GM12892 (cell line): ENCODE measurements around the gene B9D1.

Experiments used
- DNase-seq: peaks from one replicate; pipeline ENCODE4 v3.0.0; 2011; ENCODE audit not compliant: insufficient read length
- FAIRE-seq: peaks from 2 replicates; lab custom pipeline; 2011; peaks lifted over from hg19 to GRCh38; lab: Jason Lieb, UNC
- POLR2A ChIP-seq: IDR thresholded peaks from 2 replicates; pipeline ENCODE4 v1.6.1; 2011; ENCODE audit warnings: low read depth, low read length, control low read depth
- POLR2AphosphoS5 ChIP-seq: IDR thresholded peaks from 2 replicates; pipeline ENCODE4 v1.6.1; 2011; ENCODE audit warnings: low read depth, low read length, control low read depth
- TAF1 ChIP-seq: IDR thresholded peaks from 2 replicates; pipeline ENCODE4 v1.6.1; 2011; ENCODE audit warnings: low read depth, mild to moderate bottlenecking, control low read depth, low read length, borderline replicate concordance

The B9D1 gene

GRCh38 chr17:19386974-19387920 lies 24.7 kb upstream of the B9D1 start, which contains the start of gene MFAP4:
Gene MFAP4, minus strand, starts transcription at chr17:19387190. Its CDS starts 35 bp downstream, at chr17:19387155.
- DNase-seq: no peak
- TF ChIP-seq POLR2A (no peak), TAF1 (no peak)
- FAIRE-seq: no peak

- no peak for DNase-seq
- TF ChIP-seq POLR2A (no peak), TAF1 (no peak), POLR2AphosphoS5 (no peak)
- FAIRE-seq: no peak
Measured at GRCh38 chr17:19386051-19386929, 23.8 kb upstream of the B9D1 start.

- no peak for DNase-seq
- TF ChIP-seq POLR2AphosphoS5 (no peak), TAF1 (no peak), POLR2A (no peak)
Measured at GRCh38 chr17:19385521-19385983, 23.0 kb upstream of the B9D1 start.

DNA sequence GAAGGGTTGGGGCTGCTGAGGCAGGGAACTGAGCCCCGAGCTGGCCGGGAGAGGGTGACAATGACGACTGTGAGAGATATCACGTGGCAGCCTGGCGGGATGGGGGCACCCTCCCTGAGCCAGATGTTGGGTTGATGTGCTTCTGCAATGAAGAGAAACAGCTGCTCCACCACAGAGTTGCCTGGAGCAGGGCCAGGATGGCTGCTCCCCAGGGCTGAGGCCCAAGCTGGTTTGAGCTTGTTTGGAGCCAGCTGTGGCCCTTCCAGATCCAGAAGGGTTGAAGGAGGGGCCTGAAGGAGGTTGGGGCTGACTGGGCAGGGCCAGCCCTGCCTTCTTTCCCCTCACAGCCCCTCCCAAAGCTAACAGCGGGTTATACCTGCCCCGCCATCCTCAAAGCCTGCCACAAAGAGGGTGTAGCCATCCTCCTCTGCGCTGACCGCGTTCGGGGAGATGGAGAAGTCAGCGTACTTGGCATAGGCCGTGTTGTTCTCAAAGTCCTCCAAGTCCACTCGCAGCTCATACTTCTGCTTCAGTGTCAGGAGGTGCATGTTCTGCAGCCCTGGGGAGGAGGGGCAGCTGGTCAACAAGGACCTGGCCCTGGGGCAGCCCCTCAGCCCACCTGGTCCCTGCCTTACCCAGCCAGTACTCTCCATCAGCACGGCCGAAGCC lies 22.3 kb upstream of the B9D1 start:
- FAIRE-seq (no peak), DNase-seq (no peak)
- TF ChIP-seq POLR2AphosphoS5: no peak
- TF ChIP-seq TAF1: no peak
- no peak for TF ChIP-seq POLR2A

More at GRCh38 chr17:19385521-19385983, 23.0 kb upstream of the B9D1 start:
- no peak for FAIRE-seq

GRCh38 chr17:19383681-19384470 lies 21.4 kb upstream of the B9D1 start:
- FAIRE-seq (no peak), DNase-seq (no peak)
- no peak for TF ChIP-seq POLR2AphosphoS5

DNA sequence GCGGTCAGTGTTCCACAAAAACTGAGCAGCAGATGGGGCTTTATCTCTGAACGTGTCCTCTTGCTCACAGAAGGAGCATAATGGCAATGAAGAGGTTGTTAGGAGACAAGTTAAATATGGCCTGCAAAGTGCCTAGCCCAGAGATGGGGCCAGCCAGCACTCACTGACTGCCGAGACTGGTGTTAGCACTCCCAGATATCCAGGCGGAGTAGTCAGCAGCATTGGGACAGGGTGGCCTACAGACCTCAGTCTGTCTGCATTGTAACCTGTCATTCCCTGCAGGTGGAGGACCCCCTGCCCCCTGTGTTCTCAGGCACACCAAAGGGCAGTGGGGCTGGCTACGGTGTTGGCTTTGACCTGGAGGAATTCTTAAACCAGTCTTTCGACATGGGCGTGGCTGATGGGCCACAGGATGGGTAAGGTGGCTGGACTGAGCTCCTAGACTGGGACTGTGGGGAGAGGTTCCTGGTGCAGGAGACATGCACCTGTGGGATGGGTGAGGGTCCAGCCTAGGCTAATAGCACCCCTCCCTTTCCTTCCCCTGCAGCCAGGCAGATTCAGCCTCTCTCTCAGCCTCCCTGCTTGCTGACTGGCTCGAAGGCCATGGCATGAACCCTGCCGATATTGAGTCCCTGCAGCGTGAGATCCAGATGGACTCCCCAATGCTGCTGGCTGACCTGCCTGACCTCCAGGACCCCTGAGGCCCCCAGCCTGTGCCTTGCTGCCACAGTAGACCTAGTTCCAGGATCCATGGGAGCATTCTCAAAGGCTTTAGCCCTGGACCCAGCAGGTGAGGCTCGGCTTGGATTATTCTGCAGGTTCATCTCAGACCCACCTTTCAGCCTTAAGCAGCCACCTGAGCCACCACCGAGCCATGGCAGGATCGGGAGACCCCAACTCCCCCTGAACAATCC lies 20.3 kb upstream of the B9D1 start:
- TF ChIP-seq TAF1 (no peak), POLR2A (no peak), POLR2AphosphoS5 (no peak)
- FAIRE-seq: no peak
- no peak for DNase-seq

DNA sequence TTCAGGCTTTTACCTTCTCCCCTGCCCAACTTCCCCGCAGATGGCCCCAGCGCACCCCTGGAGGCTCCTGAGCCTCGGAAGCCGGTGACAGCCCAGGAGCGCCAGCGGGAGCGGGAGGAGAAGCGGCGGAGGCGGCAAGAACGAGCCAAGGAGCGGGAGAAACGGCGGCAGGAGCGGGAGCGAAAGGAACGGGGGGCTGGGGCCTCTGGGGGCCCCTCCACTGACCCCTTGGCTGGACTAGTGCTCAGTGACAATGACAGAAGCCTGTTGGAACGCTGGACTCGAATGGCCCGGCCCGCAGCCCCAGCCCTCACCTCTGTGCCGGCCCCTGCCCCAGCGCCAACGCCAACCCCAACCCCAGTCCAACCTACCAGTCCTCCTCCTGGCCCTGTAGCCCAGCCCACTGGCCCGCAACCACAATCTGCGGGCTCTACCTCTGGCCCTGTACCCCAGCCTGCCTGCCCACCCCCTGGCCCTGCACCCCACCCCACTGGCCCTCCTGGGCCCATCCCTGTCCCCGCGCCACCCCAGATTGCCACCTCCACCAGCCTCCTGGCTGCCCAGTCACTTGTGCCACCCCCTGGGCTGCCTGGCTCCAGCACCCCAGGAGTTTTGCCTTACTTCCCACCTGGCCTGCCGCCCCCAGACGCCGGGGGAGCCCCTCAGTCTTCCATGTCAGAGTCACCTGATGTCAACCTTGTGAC lies 19.4 kb upstream of the B9D1 start:
- TF ChIP-seq POLR2A: no peak
- no peak for TF ChIP-seq POLR2AphosphoS5
- no peak for TF ChIP-seq TAF1
- DNase-seq: no peak
- no peak for FAIRE-seq

DNA sequence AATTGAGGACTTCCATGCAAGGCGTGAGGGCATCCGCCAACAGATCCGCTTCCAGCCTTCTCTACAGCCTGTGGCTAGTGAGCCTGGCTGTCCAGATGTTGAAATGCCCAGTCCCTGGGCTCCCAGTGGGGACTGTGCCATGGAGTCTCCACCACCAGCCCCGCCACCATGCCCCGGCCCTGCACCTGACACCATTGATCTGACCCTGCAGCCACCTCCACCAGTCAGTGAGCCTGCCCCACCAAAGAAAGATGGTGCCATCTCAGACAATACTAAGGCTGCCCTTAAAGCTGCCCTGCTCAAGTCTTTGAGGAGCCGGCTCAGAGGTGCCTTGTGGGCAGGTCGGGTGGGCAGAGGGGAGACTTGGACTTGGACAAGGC lies 18.8 kb upstream of the B9D1 start:
- DNase-seq (no peak), FAIRE-seq (no peak)
- TF ChIP-seq TAF1 (no peak), POLR2A (no peak), POLR2AphosphoS5 (no peak)
